Measurements from ENCODE around the gene MECP2.

DNA sequence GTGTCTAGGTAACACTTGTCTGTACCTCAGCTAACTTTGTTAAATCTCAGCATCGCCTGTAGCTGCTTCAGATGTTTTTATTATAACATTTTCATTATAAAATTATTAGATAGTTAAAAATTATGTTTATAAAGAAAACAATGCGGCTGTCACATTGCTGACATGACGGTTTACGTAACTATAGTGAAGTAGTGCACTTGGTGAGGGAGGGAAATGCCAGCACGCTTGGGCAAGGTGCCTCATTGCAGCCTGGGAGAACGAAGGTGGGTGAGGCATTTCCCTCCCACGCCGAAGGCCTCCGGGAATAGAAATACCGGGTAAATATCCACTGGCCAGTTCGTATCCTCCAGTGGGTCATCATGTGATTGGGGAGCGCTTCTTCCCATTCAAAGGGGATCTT, 109.0 kb downstream of the MECP2 start:
- TF ChIP-seq POLR2AphosphoS5 (IDR thresholded peaks at IDR 0.05) (no peak), CTCF (IDR thresholded peaks at IDR 0.05) (no peak), POLR2A (IDR thresholded peaks at IDR 0.05) (no peak)

All from breast epithelium (tissue), 3 donors.